GM12875 (cell line): Measurements from ENCODE around the gene NR1D1.
A peak's percentile ranks its signal among the peaks of the same experiment; 100 is the strongest.

ENCODE experiments used
- H3K4me3 ChIP-seq: one replicate; pipeline ENCODE4 v1.5.1; 2011; ENCODE audit warnings: low read depth, low read length, control low read depth
- CTCF ChIP-seq: IDR thresholded peaks from 2 replicates; pipeline ENCODE4 v1.5.1; 2011; ENCODE audit warnings: low read depth, mild to moderate bottlenecking, control low read depth, inconsistent platforms, low read length, moderate library complexity, borderline replicate concordance; ENCODE audit not compliant: insufficient read depth

Gene NR1D1

GRCh38 chr17:40072040-40072734 is 28.2 kb downstream of the NR1D1 start:
- no peak for TF ChIP-seq CTCF
- H3K4me3 ChIP-seq, result no peak overlapping the region

GRCh38 chr17:40071313-40072039 is 28.9 kb downstream of the NR1D1 start:
- no peak for TF ChIP-seq CTCF
- H3K4me3 ChIP-seq, result no peak overlapping the region

GRCh38 chr17:40070709-40071312 is 29.6 kb downstream of the NR1D1 start:
- no peak for TF ChIP-seq CTCF
- H3K4me3 ChIP-seq, result no peak overlapping the region

GRCh38 chr17:40069751-40070708 is 30.4 kb downstream of the NR1D1 start:
- H3K4me3 ChIP-seq, result no peak overlapping the region
- TF ChIP-seq CTCF, result peak; percentile 39; the same call in 1 of the 2 replicates

GRCh38 chr17:40068917-40069750 is 31.3 kb downstream of the NR1D1 start:
- no peak for TF ChIP-seq CTCF
- H3K4me3 ChIP-seq, result no peak overlapping the region

- H3K4me3 ChIP-seq, result no peak overlapping the region
- no peak for TF ChIP-seq CTCF
These were observed 31.8 kb downstream of the NR1D1 start for GRCh38 chr17:40068584-40068916.
